CD14-positive monocyte (primary cell): ENCODE results near the gene GLB1L3. TPM values are rescaled to one million over a fixed set of nuclear protein-coding genes. Genes with fewer than 3 reads are reported as not detected.

Experiments
- DNase-seq, 3 donors: peaks; one replicate each; pipeline ENCODE4 v3.0.0-alpha.2; 2011 to 2022
- H2AFZ ChIP-seq: 2 replicates; pipeline ENCODE4 v1.6.0; 2012; ENCODE audit warnings: mild to moderate bottlenecking, low read depth, low read length, inconsistent platforms; ENCODE audit not compliant: insufficient read depth, poor library complexity, severe bottlenecking
- H3K27ac ChIP-seq, 2 donors: 1 replicate in 1 of 2; 2 replicates in 1 of 2; pipeline ENCODE4 v1.5.1; 2012 to 2013; ENCODE audit warnings: low read length in 2 of 2, control low read depth in 1 of 2, inconsistent platforms in 1 of 2, low read depth in 1 of 2, mild to moderate bottlenecking in 1 of 2
- H3K27me3 ChIP-seq, 2 donors: one replicate each; pipeline versions ENCODE4 v1.6.0 to v1.6.1; 2011 to 2013; ENCODE audit warnings: low read length in 2 of 2; ENCODE audit not compliant: control insufficient read depth in 2 of 2, insufficient read depth in 2 of 2
- H3K36me3 ChIP-seq, 2 donors: replicated peaks in 1 of 2; 1 replicate in 1 of 2; 2 replicates in 1 of 2; pipeline versions ENCODE4 v1.5.1 to v1.6.1; 2012 to 2013; ENCODE audit warnings: low read length in 2 of 2, control low read depth in 1 of 2, inconsistent platforms in 1 of 2, mild to moderate bottlenecking in 1 of 2; ENCODE audit not compliant: insufficient read depth in 2 of 2, control insufficient read depth in 1 of 2
- H3K4me1 ChIP-seq, 2 donors: 1 replicate in 1 of 2; 2 replicates in 1 of 2; pipeline versions ENCODE4 v1.5.1 to v1.6.1; 2012 to 2013; ENCODE audit warnings: low read length in 2 of 2, control low read depth in 1 of 2, inconsistent platforms in 1 of 2, mild to moderate bottlenecking in 1 of 2, moderate library complexity in 1 of 2; ENCODE audit not compliant: insufficient read depth in 2 of 2, control insufficient read depth in 1 of 2
- H3K4me2 ChIP-seq: replicated peaks from 2 replicates; pipeline ENCODE3; 2012; ENCODE audit warnings: low read length, moderate library complexity, mild to moderate bottlenecking; ENCODE audit not compliant: poor library complexity, severe bottlenecking; ENCODE audit errors: extremely low read depth
- H3K4me3 ChIP-seq, 3 experiments: fragments of 200-600 bp in 1 of 3; sonication (generic) in 1 of 3; replicated peaks in 1 of 3; 1 replicate in 2 of 3; 2 replicates in 1 of 3; pipeline ENCODE4 v1.5.1; 2011 to 2013; ENCODE audit warnings: low read length in 3 of 3, mild to moderate bottlenecking in 3 of 3, control low read depth in 2 of 3, low read depth in 2 of 3, inconsistent platforms in 1 of 3, moderate library complexity in 1 of 3
- H3K79me2 ChIP-seq: 2 replicates; pipeline ENCODE4 v1.6.0; 2012; ENCODE audit warnings: mild to moderate bottlenecking, control low read depth, inconsistent platforms, low read length, moderate library complexity; ENCODE audit not compliant: insufficient read depth
- H3K9ac ChIP-seq: 2 replicates; pipeline ENCODE4 v1.6.0; 2017; ENCODE audit warnings: low read length, mild to moderate bottlenecking; ENCODE audit not compliant: insufficient read depth, poor library complexity, severe bottlenecking
- H3K9me3 ChIP-seq, 2 donors: replicated peaks in 1 of 2; 1 replicate in 1 of 2; 2 replicates in 1 of 2; pipeline versions ENCODE4 v1.5.1 to v1.6.1; 2012 to 2013; ENCODE audit warnings: low read length in 2 of 2, control low read depth in 1 of 2; ENCODE audit not compliant: control insufficient read depth in 1 of 2, insufficient read depth in 1 of 2
- H4K20me1 ChIP-seq: 2 replicates; pipeline ENCODE4 v1.6.0; 2012; ENCODE audit warnings: mild to moderate bottlenecking, low read length, control low read depth, moderate library complexity; ENCODE audit not compliant: insufficient read depth
- H3K27ac Mint-ChIP-seq, 7 donors: one replicate each; pipeline ENCODE4 v1.8.0; 2020; ENCODE audit warnings: mild to moderate bottlenecking in 7 of 7, mixed read lengths in 7 of 7, moderate library complexity in 6 of 7, inconsistent platforms in 2 of 7
- H3K27me3 Mint-ChIP-seq, 3 donors: one replicate each; pipeline ENCODE4 v1.8.0; 2021 to 2022; ENCODE audit warnings: low read depth in 3 of 3, mild to moderate bottlenecking in 3 of 3, mixed read lengths in 3 of 3, moderate library complexity in 3 of 3, inconsistent platforms in 1 of 3
- H3K36me3 Mint-ChIP-seq, 2 donors: one replicate each; pipeline ENCODE4 v1.8.0; 2020; ENCODE audit warnings: mixed read lengths in 2 of 2, inconsistent platforms in 1 of 2, mild to moderate bottlenecking in 1 of 2
- H3K4me1 Mint-ChIP-seq: one replicate; pipeline ENCODE4 v1.8.0; 2020; ENCODE audit warnings: mild to moderate bottlenecking, mixed read lengths
- H3K4me3 Mint-ChIP-seq, 2 donors: one replicate each; pipeline ENCODE4 v1.8.0; 2020; ENCODE audit warnings: mild to moderate bottlenecking in 2 of 2, mixed read lengths in 2 of 2, moderate library complexity in 1 of 2
- H3K9me3 Mint-ChIP-seq, 7 donors: one replicate each; pipeline ENCODE4 v1.8.0; 2020 to 2022; ENCODE audit warnings: mixed read lengths in 7 of 7, mild to moderate bottlenecking in 6 of 7, moderate library complexity in 6 of 7, inconsistent platforms in 2 of 7
- CTCF ChIP-seq: fragments of 200-600 bp; IDR thresholded peaks from one replicate; pipeline ENCODE4 v1.8.0; 2022; ENCODE audit warnings: antibody characterized with exemption, mild to moderate bottlenecking
- WGBS: methylation state at CpG from one replicate; pipeline ENCODE4 v1.1.5; 2013; ENCODE audit warnings: missing lambda C conversion rate; ENCODE audit not compliant: insufficient coverage; 5-methylcytosine and 5-hydroxymethylcytosine counted together
- intact Hi-C, 2 donors: fragments of 100-400 bp; cut with micrococcal nuclease; formaldehyde crosslinking; loops; one replicate each; pipeline versions ENCODE4 v1.15.0 to v1.15.1; 2023
- polyA plus RNA-seq, 3 donors: library from polyadenylated mRNA; depleted of rRNA in 1 of 3; unstranded in 2 of 3; stranded (reverse) in 1 of 3; fragments of 300-500 nt in 2 of 3; fragments of >200 nt in 1 of 3; fragmentation: Illumina TruSeq in 2 of 3; gene quantifications; 1 replicate in 2 of 3; 2 replicates in 1 of 3; pipeline ENCODE4 v1.2.3, GENCODE V29; 2012 to 2021

GLB1L3 gene
- polyA plus RNA-seq, 3 donors = not detected

GRCh38 chr11:134312807-134313206 is 36.6 kb downstream of the GLB1L3 start:
- Histone ChIP-seq H3K27me3 (no peaks in the 10 kb centered on the region), H3K4me1 (no peaks in the 10 kb centered on the region), H3K4me3 (no peak overlapping the region), H3K79me2 (no peaks in the 10 kb centered on the region), H3K9ac (no peak overlapping the region), H3K27ac (no peak overlapping the region), H4K20me1 (no peaks in the 10 kb centered on the region), H3K4me2 (no peak overlapping the region), H2AFZ (no peak overlapping the region), H3K36me3 (no peaks in the 10 kb centered on the region), H3K9me3 (peaks cover 3 to 9% of the 10 kb centered on the region in 2 donors)
- no peak for DNase-seq
- TF ChIP-seq CTCF = no peak
- peaks cover 3 to 4% (median 4%) of the 10 kb centered on the region in 3 donors for H3K27me3 Mint-ChIP-seq
- H3K9me3 Mint-ChIP-seq = peaks cover 5 to 16% (median 10%) of the 10 kb centered on the region in 7 donors
- H3K4me1 Mint-ChIP-seq = no peaks in the 10 kb centered on the region
- H3K36me3 Mint-ChIP-seq = no peaks in the 10 kb centered on the region
- intact Hi-C loops = no loop called here
- no peak overlapping the region for H3K27ac Mint-ChIP-seq
- H3K4me3 Mint-ChIP-seq = no peak overlapping the region
- WGBS = 93% methylated on average over 5 of the region's 5 CpGs

DNA sequence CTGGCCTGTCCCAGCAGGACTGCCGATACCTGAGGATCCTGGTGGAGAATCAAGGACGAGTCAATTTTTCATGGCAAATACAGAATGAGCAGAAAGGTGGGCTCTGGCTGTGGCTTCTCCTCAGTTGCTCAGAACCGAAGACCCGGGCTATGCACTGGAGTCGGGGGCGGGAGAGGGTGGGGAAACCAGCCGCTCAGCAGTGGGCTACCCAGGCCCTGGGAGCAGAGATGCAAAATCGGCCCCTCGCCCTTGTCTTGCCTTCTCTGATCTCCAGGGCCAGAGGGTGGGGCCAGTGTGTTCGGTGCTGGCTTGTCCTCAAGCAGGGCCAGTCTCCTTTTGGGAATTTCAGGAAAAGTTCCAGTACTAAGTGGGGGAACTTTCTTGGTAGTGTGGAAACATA is 37.2 kb downstream of the GLB1L3 start:
- intact Hi-C loops = no loop called here

More for the DNA sequence above, 37.2 kb downstream of the GLB1L3 start:
- Mint-ChIP-seq H3K4me1 (no peaks in the 10 kb centered on the region), H3K4me3 (no peak overlapping the region), H3K27me3 (peaks cover 4% of the 10 kb centered on the region in 3 donors), H3K36me3 (no peaks in the 10 kb centered on the region), H3K9me3 (peaks cover 6 to 16% (median 11%) of the 10 kb centered on the region in 7 donors), H3K27ac (no peak overlapping the region)
- H3K4me2 ChIP-seq = no peak overlapping the region
- no peak overlapping the region for H3K9ac ChIP-seq
- no peaks in the 10 kb centered on the region for H3K36me3 ChIP-seq
- no peaks in the 10 kb centered on the region for H4K20me1 ChIP-seq
- no peak for TF ChIP-seq CTCF
- H3K27ac ChIP-seq = no peak overlapping the region
- no peaks in the 10 kb centered on the region for H3K27me3 ChIP-seq
- H3K79me2 ChIP-seq = no peaks in the 10 kb centered on the region
- no peak overlapping the region for H3K4me3 ChIP-seq
- H3K4me1 ChIP-seq = no peaks in the 10 kb centered on the region
- no peak overlapping the region for H2AFZ ChIP-seq
- peaks cover 3 to 10% of the 10 kb centered on the region in 2 donors for H3K9me3 ChIP-seq
- WGBS = 90% methylated on average over 10 of the region's 10 CpGs
- no peak for DNase-seq
